Caki2 (cell line): Measurements from ENCODE around the gene TMEM200B. TPM values are rescaled to one million over a fixed set of nuclear protein-coding genes. Genes with fewer than 3 reads are reported as not detected.
"Not testable (repeated sequence)": the region's sequence is repeated elsewhere in the genome, so short reads cannot be mapped to it uniquely, and the experiment has no call there.

Experiments
- DNase-seq: peaks from one replicate; pipeline ENCODE4 v3.0.0-alpha.2; 2015; ENCODE audit warnings: low read depth
- in situ Hi-C: cut with HindIII; loops from 2 replicates; pipeline ENCODE4 v1.10.0; 2016; ENCODE audit warnings: low sequenced_read_pairs, low pct_unique_long_range_greater_than_20kb, mixed read lengths
- total RNA-seq: library from RNA; depleted of rRNA; stranded (reverse); fragments of >200 nt; shearing (Covaris generic); gene quantifications from 2 replicates; pipeline ENCODE4 v1.2.3, GENCODE V29; 2014; ENCODE audit warnings: low replicate concordance; rRNA removed

The TMEM200B gene
- total RNA-seq = 23.9 TPM in 2 replicates

DNA sequence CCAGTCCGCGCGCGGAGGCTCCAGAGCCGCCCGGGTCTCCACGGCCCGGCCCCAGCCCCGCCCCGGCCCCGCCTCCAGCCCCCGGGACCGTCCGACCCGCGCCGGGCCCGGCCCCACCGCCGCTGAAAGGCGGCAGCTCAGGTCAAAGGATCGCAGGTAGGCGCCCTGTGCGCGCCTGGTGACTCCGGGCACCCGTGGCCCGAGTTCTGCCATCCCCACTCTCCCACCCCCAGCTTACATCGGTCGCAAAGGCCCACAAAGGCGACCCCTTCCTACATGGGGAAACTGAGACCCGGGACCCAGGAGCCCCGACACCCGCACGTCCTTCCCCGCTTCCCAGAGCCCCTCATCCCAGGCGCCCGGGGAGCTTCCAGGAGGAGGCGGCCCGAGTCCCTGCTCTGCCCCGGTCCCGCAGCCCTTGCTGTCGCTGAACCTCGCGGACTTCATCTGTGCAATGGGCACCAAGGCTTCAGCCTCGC, at the start of gene TMEM200B:
TSS of gene TMEM200B (minus strand) at position 17 of the 479 bp plus-strand sequence. CDS start 2,075 bp downstream, outside the sequence.
- DNase-seq = no peak
- in situ Hi-C loops = no loop called here

DNA sequence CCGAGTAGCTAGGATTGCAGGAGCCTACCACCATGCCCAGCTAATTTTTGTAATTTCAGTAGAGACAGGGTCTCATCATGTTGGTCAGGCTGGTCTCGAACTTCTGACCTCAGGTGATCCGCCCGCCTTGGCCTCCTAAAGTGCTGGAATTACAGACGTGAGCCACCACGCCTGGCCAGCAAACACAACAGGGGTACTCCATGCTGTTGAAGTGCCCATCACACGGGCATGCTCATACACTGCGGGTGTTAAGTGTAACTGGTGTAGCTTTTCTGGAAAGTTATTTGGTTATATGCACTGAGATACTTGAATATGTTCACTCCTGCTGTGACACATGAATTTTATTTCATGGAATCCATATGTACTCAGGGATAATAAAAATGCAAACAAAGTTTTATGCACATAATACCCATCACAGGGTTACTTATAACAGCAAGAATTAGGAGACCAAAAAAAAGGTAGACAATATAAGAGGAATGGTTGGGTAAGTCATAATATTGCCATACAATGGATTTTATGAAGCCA, 48.8 kb upstream of the TMEM200B start:
- no peak for DNase-seq
- in situ Hi-C loops = no loop called here

DNA sequence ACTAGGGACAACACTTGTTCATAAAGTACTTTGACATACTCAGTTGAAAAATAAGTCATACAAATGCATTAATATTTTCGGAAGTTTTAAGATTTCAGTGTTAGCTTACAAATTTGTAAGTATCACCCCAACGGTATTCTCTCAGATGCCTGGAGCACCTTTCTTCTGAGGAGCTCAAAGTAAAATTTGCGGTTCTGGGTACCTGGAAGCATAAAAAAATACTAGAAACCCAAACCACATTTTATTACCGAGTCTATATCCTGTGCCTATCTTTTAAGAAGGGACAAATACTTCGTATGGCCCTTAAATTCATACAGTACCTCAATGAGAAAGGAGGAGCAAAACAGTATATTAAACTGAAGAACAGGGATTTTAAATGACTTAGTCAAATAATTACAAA, 47.8 kb upstream of the TMEM200B start:
- in situ Hi-C loops = no loop called here
- no peak for DNase-seq

DNA sequence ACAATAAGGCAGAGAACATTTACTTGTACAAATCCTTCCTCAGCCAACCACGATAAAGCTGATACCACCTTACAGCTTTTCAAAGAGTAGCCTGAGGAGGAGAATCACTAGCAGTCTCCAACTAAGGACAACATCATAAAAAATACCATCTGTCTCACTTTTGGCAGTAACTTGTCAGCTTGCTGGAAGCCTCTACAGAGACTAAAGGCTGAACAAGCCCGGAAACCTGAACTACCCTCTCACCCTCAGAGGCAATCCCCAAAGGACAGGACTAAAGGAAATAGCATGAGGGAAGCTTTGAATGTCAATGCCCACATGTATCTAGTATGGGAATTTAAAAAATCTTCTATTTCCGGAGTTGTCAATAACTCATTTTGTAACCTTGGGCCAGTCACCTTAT, 47.4 kb upstream of the TMEM200B start:
- no peak for DNase-seq
- in situ Hi-C loops = no loop called here

DNA sequence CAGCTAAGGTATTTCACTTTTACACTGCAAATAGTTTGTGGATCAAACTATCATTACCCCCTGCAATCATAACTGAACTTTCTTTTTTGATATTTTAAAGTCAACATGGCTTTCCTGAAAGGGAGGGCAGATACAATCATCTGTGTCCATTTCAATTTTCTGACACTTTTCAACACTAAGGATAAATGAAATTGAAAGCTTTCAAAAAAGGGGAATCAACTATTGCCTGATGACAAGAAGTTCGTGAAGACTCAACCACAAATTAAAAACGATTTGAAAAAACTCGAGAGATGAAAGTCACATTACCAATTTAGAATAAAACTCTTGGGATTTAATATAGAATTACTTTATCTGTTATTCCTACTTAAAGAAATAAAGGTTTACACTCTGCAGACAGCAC, 46.3 kb upstream of the TMEM200B start:
- in situ Hi-C loops = no loop called here
- no peak for DNase-seq

DNA sequence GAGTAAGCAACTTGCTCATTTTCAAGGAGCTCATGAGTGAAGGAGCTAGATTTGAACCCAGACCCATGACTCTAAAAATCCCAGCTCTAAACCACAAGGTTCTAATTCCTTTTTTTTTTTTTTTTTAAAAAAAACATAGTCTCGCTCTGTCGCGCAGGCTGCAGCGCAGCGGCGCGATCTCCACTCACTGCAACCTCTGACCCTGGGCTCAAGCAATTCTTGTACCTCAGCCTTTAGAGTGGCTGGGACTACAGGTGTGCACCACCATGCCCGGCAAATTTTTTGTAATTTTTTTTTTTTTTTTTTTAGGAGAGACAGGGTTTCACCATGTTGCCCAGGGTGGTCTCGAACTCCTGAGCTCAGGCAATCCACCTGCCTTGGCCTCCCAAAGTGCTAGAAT, 44.2 kb upstream of the TMEM200B start:
- in situ Hi-C loops = no loop called here
- DNase-seq = no peak

DNA sequence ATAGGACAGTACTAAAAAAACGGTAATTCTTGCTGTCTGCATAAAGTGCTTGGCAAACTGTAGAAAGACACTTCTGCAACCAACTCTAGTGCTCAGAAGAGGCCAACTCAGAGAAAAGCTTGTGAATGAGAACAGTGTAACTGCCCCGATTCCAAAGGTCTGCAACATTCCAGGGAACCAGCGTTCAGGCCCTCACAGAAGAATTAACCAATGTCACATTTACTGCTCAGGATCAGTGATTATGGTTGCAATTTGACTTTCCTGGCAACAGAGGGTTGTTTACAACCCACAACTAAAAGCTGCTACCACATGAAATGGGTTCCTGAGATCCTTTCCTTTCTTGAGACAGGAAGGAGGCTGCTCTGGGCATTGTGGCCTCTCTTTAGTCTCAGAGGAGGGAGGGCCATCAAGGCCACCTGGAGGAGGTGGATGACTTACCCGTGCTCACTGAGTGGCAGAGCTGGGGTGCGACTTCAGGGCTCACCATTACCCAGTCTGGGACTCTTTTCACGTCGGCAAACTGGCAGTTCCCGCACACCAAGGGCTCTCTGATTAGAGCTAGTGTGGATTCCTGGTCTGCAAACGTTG, 42.7 kb upstream of the TMEM200B start:
- in situ Hi-C loops = no loop called here
- DNase-seq = no peak

DNA sequence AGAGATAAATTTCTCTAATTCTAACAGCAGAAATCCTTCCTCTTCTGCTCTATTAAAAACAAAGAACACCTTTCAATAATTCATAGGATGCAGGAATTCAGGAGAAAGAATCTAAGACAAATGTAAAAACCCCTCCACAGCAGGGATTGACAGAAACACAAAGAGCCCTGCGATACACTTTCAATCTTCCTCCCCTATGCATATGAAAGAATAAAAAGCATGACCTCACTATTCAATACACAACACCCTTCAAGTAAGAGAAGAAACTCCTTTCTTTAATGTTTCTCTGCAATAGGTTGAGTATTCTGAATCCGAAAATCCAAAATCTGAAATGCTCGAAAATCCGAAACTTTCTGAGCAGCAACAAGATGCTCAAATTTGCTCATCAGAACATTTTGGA, 40.9 kb upstream of the TMEM200B start:
- DNase-seq = no peak
- in situ Hi-C loops = no loop called here

DNA sequence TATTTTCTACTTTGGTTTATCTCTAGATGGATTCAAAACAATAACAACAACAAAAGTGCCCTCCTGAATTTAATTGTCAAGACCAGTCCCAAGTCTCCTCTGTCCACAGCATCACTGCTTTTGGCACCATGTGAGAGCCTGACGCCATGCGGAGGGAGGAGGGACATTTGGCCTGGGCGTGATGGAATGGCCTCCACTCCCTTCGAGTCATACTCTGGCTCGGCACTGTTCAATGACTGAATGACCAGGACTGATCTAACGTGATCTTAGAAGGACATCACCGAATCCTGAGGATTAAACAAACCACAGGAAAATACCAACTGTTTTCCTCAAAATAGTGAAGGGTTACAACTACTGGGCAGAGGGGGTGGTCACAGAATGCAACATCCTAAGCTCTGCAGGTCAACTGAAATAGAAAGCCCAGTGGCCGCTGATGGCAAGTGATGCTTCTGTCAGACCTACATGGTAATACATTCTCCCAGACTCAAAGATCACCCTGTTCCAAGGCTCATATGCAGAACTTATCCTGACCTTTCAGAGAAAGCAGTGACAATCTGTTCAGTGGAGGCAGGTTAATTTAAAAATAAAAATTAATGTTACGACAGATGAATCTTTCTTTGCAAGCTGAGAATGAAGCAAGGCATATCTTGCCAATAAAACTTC, 38.9 kb upstream of the TMEM200B start:
- no peak for DNase-seq
- in situ Hi-C loops = no loop called here

DNA sequence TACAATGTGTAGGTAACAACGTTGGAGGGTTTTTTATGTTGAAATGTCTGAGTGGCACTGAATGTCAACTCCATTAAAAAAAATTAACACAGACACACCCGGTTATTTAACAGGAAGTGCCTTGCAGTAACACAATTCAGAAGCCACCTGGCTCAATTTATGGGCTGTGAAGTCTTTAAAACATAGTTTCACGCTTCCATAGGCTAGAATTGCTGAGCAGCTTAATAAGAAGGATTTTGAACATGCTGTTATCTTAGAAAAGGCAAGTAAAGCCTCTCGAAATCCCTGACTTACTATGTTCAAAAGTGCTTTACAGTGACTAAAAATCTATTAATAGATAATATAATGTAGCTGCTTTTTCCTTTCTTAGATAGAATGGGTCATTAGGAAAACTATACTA, 38.3 kb upstream of the TMEM200B start:
- no peak for DNase-seq
- in situ Hi-C loops = no loop called here

DNA sequence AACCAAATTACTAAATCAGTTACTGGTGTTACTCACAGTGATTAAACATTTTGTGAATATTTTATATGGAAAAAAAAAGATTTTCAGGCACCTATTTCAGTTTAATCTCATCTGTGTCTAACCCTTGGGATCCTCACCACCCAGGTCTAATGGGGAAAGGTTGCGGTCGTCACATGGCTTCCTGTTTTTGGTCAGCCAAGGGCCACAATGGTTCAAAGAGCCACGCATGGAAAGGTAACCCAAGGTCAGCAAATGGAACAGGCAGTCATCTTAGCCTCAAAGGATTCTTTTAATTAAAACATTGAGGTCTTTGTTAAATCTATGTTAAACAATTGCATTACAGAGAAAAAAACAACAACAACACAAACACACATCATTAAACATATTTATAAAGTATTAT, 36.1 kb upstream of the TMEM200B start:
- in situ Hi-C loops = no loop called here
- no peak for DNase-seq

DNA sequence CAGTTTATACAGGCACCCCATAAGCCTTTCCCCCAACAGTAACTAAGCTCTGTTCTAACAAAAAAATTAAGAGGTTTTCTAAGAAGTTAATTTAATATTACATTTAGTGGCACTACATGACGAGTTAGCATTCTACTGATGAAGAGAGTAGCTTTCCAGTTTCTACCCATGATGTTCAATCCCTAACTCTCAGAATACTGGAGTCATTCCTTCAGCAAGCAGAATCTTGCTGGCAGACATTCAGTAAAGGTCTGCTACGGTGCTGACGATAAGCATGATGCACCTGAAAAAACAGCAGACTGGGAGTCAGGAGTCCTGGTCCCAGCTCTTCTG, 33.5 kb upstream of the TMEM200B start:
- no peak for DNase-seq
- in situ Hi-C loops = no loop called here

DNA sequence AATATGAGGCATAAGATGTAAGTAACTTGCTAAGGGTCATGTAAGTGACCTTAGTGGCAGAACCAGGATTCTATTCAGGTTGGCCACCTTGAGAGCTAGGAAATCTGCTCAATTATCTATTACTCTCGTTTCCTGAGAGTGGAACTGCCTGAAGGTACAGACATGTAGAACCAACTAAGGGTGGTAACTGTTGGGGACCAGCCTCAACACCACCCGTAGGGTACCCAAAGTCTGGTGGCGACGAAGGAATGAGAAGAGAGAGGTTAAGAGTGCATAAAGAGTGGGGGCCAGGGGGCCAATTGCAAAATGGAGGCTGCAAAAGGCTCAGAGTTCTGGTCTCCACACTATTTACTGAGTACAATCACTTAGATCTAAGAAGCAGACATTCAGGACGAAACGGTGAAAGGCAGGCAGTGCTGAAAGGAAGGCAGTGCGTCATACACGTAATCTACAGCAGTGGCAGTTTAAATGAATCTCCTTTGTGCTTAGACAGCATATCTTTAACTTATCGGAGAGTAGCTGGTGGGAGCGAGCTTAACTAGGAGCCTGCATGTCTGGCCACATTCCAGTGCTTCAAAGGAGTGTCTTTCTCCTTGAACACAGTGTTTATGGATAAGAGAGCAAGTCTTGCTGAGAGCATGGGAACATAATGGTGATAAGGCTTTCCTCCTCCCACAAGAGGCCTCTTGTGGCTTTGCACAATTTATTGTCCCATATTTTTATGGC, 33.0 kb upstream of the TMEM200B start:
- DNase-seq = no peak
- in situ Hi-C loops = no loop called here

DNA sequence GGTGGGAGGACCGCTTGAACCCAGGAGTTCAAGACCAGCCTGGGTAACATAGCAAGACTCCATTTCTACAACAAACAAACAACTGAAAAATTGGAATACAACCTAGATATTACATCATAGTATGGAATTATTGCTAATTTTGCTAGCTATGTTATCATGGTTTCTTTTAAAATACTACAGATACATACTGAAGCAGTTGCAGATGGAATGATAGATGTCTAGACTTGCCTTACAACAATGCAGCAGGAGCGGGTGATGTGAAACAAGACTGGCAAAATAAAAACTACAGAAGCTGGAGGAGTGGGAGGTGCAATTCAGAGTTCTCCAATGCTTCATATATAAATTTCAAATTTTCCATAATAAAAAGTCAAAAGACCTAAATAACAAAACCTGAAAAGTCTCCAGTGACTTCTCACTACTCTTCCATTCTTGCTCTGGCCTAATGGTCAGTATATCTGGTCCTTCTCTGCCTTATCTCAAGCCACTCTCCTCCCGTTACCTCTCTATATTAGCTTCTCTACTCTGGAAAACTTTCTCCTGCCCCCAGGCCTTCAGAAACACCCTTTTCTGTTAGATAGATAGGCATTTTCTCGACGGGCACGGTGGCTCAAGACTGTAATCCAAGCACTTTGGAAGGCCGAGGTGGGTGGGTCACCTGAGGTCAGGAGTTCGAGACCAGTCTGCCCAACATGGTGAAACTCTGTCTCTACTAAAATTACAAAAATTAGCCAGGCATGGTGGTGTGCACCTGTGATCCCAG, 28.5 kb upstream of the TMEM200B start:
- DNase-seq = no peak

DNA sequence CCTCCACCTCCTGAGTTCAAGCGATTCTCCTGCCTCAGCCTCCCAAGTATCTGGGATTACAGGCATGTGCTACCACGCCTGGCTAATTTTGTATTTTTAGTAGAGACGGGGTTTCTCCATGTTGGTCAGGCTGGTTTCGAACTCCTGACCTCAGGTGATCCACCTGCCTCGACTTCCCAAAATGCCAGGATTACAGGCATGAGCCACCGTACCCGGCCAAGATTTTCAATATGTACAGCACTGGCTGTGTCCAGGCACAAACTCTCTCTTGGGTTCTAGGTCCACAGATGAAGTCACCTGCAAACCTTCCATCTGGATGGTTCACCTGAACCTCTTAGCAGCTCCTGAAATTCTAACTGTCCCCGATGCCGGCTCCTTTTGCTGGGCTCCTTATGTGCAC, 26.6 kb upstream of the TMEM200B start:
- in situ Hi-C loops, DNase-seq: not testable (repeated sequence)

More for the DNA sequence above, 28.5 kb upstream of the TMEM200B start:
- in situ Hi-C loops = no loop called here

DNA sequence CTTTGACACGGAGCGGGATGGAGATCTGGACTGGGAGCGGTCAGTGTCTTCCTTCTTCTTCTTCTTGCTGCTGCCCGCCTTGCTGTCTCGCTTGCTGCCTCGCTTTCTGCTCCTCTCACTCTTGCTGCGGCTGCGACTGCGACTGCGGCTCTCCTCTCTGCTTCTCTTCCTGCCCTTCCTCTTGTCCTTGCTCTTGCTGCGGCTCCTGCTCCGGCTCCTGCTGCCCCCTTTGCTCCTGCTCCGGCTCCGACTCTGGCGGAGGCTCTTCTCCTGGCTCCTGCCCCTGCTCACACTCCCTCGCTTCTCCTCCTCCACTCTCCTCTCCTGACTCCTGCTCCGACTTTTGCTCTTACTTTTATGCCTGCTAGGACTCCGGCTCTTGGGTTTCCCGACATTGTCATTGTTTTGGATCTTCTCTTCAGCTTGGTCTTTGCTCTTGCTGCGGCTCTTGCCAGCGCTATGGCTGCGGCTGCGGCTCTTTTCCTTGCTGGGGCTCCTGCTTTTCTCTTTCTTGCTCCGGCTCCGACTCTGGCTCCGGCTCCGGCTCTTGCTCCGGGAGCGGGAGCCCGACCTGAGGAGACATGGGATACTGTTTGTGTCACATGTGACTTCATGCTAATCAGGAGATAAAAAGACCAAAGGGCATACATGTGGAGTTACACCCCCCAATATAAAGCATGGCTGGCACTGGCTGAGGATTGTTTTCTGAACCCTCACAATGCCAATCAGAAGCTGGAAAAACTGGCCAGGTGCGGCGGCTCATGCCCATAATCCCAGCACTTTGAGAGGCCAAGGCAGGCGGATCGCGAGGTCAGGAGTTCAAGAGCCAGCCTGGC, 25.2 kb upstream of the TMEM200B start:
- DNase-seq = no peak
- in situ Hi-C loops = no loop called here

DNA sequence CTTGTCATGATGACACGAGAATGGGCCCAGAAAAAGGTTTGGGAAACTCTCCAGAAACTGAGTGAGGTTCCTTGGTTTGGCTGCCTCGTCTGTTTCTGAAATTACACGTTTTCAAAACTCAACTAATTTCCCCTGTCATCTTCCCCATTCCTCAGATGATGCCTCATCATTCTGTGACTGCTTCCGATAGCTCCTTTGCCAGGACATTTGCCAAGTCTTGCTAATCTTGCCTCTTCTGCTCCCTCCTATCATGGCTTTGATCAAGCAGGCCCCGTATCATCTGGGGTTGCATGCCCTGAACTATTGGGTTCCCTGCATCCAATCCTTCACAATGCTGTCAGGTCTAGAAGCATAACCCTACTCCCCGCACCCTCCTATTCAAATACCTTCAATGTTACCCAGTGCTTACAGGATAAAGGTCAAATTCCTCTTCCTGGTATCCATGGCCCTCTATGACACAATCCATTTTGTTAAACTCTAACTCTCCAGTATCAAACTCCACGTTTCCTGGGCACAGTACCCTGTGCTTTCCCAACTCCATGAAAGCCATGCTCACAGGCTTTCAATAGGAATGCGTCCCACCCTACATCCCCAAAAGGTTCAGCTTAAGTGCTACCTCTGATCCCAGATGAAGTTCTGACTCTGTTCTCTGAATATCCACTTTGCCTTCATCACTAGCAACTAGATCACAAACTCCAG, 22.2 kb upstream of the TMEM200B start:
- in situ Hi-C loops = no loop called here
- peak; percentile 49 for DNase-seq
